GM18508 (cell line): ENCODE results near the gene PLEKHH2.

Source experiments
- ATAC-seq: cut with Tn5 transposase; IDR thresholded peaks from one replicate; pipeline ENCODE4 v1.9.1; 2021; ENCODE audit warnings: moderate number of reproducible peaks; ENCODE audit not compliant: insufficient read depth, unreplicated experiment

Gene PLEKHH2

GRCh38 chr2:43798300-43798699 is 161.2 kb downstream of the PLEKHH2 start:
- no peak for ATAC-seq

DNA sequence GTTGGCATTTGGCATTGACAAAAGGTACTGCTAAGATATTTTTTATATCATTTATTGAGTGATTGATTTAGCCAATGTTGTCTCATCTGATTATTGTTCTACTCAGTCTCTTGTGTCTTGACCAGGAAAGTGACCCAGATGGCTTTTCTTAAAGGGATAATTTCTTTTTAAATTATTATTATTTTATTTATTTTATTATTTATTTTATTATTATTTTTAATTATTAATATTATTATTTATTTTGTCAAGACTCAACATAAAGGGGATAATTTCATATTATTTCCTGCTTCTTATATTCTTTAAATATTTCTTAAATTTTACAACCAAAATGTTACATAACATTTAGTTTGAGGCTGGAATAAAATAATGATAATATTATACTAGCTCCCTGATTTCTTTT is 163.8 kb downstream of the PLEKHH2 start:
- no peak for ATAC-seq

DNA sequence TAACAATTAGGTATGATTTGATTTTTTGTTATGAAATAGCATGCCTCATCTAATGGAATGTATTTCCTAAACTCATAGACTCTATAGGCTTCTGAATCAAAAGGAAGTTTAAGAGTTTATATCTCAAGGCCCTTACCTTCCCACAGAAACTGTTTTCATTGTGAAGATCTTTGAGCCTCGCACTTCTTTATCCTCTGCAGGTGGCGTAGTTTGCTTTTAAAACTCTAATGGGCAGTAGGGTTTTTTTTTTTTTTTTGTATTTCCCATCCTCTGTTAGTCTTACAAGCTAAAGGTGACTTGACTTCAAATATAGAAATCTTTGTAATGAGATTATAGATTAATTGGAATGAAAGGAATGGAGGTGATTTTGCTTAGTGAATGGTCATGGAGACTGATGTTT is 165.1 kb downstream of the PLEKHH2 start:
- ATAC-seq = no peak

GRCh38 chr2:43803113-43803512 is 166.1 kb downstream of the PLEKHH2 start:
- no peak for ATAC-seq

- ATAC-seq = no peak
Measured at GRCh38 chr2:43806719-43807031, 169.6 kb downstream of the PLEKHH2 start.

DNA sequence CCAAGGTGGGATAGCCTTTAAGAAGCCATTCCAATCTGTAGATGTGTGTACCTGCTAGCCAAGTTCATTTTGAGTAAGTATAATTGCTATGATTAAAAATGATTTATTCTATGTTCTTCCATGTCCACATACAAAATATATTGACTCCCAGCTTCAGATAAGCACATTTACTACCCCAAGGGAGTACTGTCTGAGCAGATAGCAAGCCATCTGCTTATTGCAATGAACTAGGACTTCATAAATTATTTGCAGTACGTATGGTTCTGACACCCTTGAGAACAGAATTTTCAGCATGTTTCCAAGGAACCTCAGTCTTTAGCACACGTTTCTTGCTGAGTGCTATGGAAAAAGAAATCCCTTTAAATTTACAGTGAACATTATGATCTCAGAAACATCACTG is 173.4 kb downstream of the PLEKHH2 start:
- ATAC-seq = no peak

DNA sequence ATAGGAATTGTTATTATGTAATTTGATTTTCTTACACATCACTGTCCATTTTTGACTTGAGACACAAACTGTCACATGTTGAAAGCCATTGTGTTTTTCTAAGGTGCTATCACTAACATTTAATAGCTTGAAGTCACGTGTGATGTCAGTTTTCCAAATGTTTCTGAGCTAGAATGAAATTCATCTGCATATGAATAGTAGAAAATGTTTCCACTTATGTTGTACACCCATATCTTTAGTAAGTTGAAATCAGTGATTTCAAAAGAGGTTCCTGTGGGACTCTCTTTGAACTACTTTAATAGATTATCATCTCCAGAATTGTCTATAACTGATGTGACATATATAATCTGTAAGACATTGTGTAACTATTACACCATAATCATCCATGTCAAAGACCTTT is 173.8 kb downstream of the PLEKHH2 start:
- no peak for ATAC-seq

GRCh38 chr2:43812006-43812405 is 174.9 kb downstream of the PLEKHH2 start:
- ATAC-seq = no peak

DNA sequence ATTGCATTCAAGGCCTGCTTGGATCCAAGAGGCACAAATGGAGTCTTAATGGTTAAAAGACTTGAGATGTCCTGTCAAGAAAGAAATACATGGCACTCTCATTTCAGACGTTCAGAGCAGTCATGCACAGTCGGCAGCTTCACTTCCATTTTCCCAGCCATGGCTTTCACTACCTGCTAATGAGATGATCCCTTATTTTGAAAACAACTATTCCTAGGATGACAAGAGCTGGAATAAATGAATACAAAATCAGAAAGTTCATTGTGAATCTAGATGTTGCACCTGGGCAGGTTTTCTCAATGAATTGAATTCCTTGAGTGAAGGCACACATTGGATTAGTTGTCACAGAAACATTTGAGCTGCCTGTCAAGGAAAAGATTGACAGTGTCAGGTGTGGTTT is 175.9 kb downstream of the PLEKHH2 start:
- ATAC-seq = no peak

DNA sequence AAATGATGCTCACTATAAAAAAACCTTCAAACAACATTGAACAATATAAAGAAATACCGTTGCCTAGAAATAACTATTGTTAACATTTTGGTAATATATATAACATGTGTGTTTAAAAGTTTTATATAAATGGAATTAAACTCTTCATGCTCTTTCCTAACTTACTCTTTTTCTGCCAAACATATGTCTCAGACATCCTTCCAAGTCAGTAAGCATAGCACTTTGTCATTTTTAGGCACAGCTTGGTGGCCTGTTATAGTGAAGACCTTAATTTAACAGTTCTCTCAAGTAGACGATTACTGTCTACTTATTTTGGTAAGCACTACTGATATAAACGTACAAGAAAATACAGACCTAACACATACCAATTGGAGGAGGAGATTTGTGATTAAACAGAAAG is 177.7 kb downstream of the PLEKHH2 start:
- ATAC-seq = no peak
